HG03432 (cell line): Measurements from ENCODE around the gene SLC4A1AP.

Experiments
- ATAC-seq: cut with Tn5 transposase; IDR thresholded peaks from one replicate; pipeline ENCODE4 v1.9.1; 2021; ENCODE audit warnings: mild to moderate bottlenecking, moderate library complexity; ENCODE audit not compliant: unreplicated experiment

The SLC4A1AP gene

GRCh38 chr2:27739058-27739373, 75.3 kb downstream of the SLC4A1AP start:
- no peak for ATAC-seq

DNA sequence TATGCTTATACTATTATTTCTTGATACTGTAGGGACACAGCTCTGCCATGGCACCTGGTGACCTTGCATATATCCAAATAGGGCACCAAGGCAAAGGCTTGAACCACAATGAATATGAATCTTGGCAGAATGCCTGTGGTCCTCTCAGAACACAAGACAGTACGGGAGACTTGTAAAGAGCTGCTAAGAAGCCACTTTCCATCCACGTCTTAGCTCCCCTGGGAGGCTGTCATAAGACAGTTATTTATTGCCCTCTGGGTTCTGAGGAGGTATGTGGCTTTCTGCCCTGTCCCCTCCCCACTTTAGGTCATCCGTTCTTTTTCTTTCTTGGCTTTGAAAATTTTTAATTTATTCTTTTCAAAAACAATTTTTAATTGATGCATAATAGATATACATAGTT, 78.0 kb downstream of the SLC4A1AP start:
- ATAC-seq = no peak

DNA sequence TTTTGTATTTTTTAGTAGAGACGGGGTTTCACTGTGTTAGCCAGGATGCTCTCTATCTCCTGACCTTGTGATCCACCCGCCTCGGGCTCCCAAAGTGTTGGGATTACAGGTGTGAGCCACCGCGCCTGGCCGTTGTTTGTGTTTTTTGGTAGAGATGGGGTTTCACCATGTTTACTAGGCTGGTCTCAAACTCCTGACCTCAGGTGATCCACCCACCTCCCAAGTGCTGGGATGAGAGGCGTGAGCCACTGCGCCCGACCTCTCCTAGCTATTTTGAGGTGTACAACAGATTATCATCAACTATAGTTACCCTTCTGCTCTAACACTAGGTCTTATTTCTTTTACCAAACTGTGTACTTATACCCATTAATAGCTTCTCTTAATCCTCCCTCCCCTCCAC, 78.9 kb downstream of the SLC4A1AP start:
- no peak for ATAC-seq
